Liver (tissue), 9 donors: ENCODE measurements around the gene CEACAM21. TPM values are rescaled to one million over a fixed set of nuclear protein-coding genes. Genes with fewer than 3 reads are reported as not detected.

Experiments
- DNase-seq: peaks from one replicate; pipeline ENCODE4 v3.0.0-alpha.2; 2017; ENCODE audit warnings: low spot score
- H3K27ac ChIP-seq, 2 donors: one replicate each; pipeline ENCODE4 v1.7.0; 2013; ENCODE audit warnings: inconsistent platforms in 2 of 2, low read length in 2 of 2, control low read depth in 1 of 2, low read depth in 1 of 2, mild to moderate bottlenecking in 1 of 2
- H3K27me3 ChIP-seq, 4 donors: one replicate each; pipeline versions ENCODE4 v1.6.1 to v1.7.0; 2013; ENCODE audit warnings: low read length in 3 of 4, inconsistent platforms in 1 of 4, mild to moderate bottlenecking in 1 of 4, moderate library complexity in 1 of 4; ENCODE audit not compliant: control insufficient read depth in 4 of 4, insufficient read depth in 4 of 4
- H3K36me3 ChIP-seq, 4 donors: one replicate each; pipeline versions ENCODE4 v1.6.1 to v1.7.0; 2013; ENCODE audit warnings: low read length in 3 of 4, mild to moderate bottlenecking in 3 of 4, low read depth in 1 of 4, moderate library complexity in 1 of 4; ENCODE audit not compliant: control insufficient read depth in 4 of 4, insufficient read depth in 3 of 4
- H3K4me1 ChIP-seq, 4 donors: one replicate each; pipeline versions ENCODE4 v1.6.1 to v1.7.0; 2013; ENCODE audit warnings: low read length in 3 of 4, mild to moderate bottlenecking in 3 of 4, moderate library complexity in 1 of 4; ENCODE audit not compliant: control insufficient read depth in 4 of 4, insufficient read depth in 4 of 4
- H3K4me3 ChIP-seq, 3 donors: one replicate each; pipeline versions ENCODE4 v1.6.1 to v1.7.0; 2013; ENCODE audit warnings: low read length in 3 of 3, control low read depth in 1 of 3, low read depth in 1 of 3, mild to moderate bottlenecking in 1 of 3
- H3K9ac ChIP-seq, 2 donors: one replicate each; pipeline ENCODE4 v1.7.0; 2013; ENCODE audit warnings: low read length in 2 of 2, mild to moderate bottlenecking in 2 of 2, moderate library complexity in 2 of 2, control low read depth in 1 of 2, low read depth in 1 of 2
- H3K9me3 ChIP-seq, 4 donors: one replicate each; pipeline versions ENCODE4 v1.6.1 to v1.7.0; 2013; ENCODE audit warnings: low read length in 3 of 4; ENCODE audit not compliant: control insufficient read depth in 4 of 4
- EGR1 ChIP-seq, 2 donors: IDR thresholded peaks; 2 replicates each; pipeline ENCODE4 v1.6.1; 2016 to 2018; ENCODE audit warnings: antibody characterized with exemption in 2 of 2, low read depth in 2 of 2
- FOXA1 ChIP-seq: IDR thresholded peaks from 2 replicates; pipeline ENCODE4 v1.6.1; 2016; ENCODE audit warnings: antibody characterized with exemption
- FOXA2 ChIP-seq: IDR thresholded peaks from 2 replicates; pipeline ENCODE4 v1.6.1; 2016; ENCODE audit warnings: antibody characterized with exemption
- GABPA ChIP-seq, 2 donors: IDR thresholded peaks in 1 of 2; conservative IDR thresholded peaks in 1 of 2; 2 replicates each; pipeline ENCODE4 v1.6.1; 2016; ENCODE audit warnings: antibody characterized with exemption in 2 of 2, mild to moderate bottlenecking in 1 of 2, moderate library complexity in 1 of 2
- HNF4A ChIP-seq, 2 donors: conservative IDR thresholded peaks; 2 replicates each; pipeline ENCODE4 v1.6.1; 2016; ENCODE audit warnings: antibody characterized with exemption in 2 of 2, mild to moderate bottlenecking in 2 of 2
- HNF4G ChIP-seq: IDR thresholded peaks from 2 replicates; pipeline ENCODE4 v1.6.1; 2016; ENCODE audit warnings: antibody characterized with exemption
- JUND ChIP-seq, 2 donors: IDR thresholded peaks; 2 replicates each; pipeline ENCODE4 v1.6.1; 2016; ENCODE audit warnings: antibody characterized with exemption in 2 of 2
- MAX ChIP-seq: IDR thresholded peaks from 2 replicates; pipeline ENCODE4 v1.6.1; 2016; ENCODE audit warnings: antibody characterized with exemption
- NR2F2 ChIP-seq: IDR thresholded peaks from 2 replicates; pipeline ENCODE4 v1.6.1; 2016; ENCODE audit warnings: antibody characterized with exemption
- RAD21 ChIP-seq, 2 donors: IDR thresholded peaks; 2 replicates each; pipeline ENCODE4 v1.6.1; 2016; ENCODE audit warnings: antibody characterized with exemption in 2 of 2, mild to moderate bottlenecking in 2 of 2
- REST ChIP-seq: IDR thresholded peaks from 2 replicates; pipeline ENCODE4 v1.6.1; 2016; ENCODE audit warnings: antibody characterized with exemption, mild to moderate bottlenecking
- RXRA ChIP-seq, 2 donors: IDR thresholded peaks; 2 replicates each; pipeline ENCODE4 v1.6.1; 2017 to 2018; ENCODE audit warnings: antibody characterized with exemption in 2 of 2, mild to moderate bottlenecking in 1 of 2
- SP1 ChIP-seq: IDR thresholded peaks from 2 replicates; pipeline ENCODE4 v1.6.1; 2018; ENCODE audit warnings: antibody characterized with exemption, mild to moderate bottlenecking
- TAF1 ChIP-seq: conservative IDR thresholded peaks from 2 replicates; pipeline ENCODE4 v1.6.1; 2016; ENCODE audit warnings: antibody characterized with exemption, mild to moderate bottlenecking
- YY1 ChIP-seq: IDR thresholded peaks from 2 replicates; pipeline ENCODE4 v1.6.1; 2016; ENCODE audit warnings: antibody characterized with exemption, mild to moderate bottlenecking
- WGBS: extraction: QIAGEN DNeasy Blood & Tissue Kit; methylation state at CpG from one replicate; pipeline ENCODE4 v1.1.7; 2013; 5-methylcytosine and 5-hydroxymethylcytosine counted together
- polyA plus RNA-seq, 2 donors: library from polyadenylated mRNA; stranded (reverse) in 1 of 2; unstranded in 1 of 2; fragments of 200-250 nt in 1 of 2; fragments of >200 nt in 1 of 2; fragmentation: Nextera tagmentation in 1 of 2; extraction: Ambion mirVana in 1 of 2; gene quantifications; one replicate each; pipeline versions ENCODE4 v1.2.1 to v1.2.3, GENCODE V29; 2013 to 2015
- total RNA-seq, 2 donors: library from RNA; depleted of rRNA; stranded (reverse); fragments of >200 nt; gene quantifications; one replicate each; pipeline ENCODE4 v1.2.3, GENCODE V29; 2014
- TF ChIP-seq, protein P1 (sequence below): fragments of 150-350 bp; IDR thresholded peaks from 2 replicates; pipeline ENCODE4 v1.5.1; 2017; ENCODE audit warnings: improper control_type of control experiment, low read depth, low read length; ENCODE audit not compliant: missing input control
- TF ChIP-seq, protein P2 (sequence below): IDR thresholded peaks from 2 replicates; pipeline ENCODE4 v1.6.1; 2016; ENCODE audit warnings: antibody characterized with exemption
- TF ChIP-seq, protein P3 (sequence below): IDR thresholded peaks from 2 replicates; pipeline ENCODE4 v1.6.1; 2016; ENCODE audit warnings: antibody characterized with exemption
- donor health status: healthy.
- donor health status: healthy.
- donor health status: healthy.
- donor health status: healthy.
- donor health status: healthy.

The CEACAM21 gene
- total and polyA plus RNA-seq, 4 donors, result 0.58 to 2.5 (median 1.8) TPM

GRCh38 chr19:41566001-41566400 is 10.0 kb upstream of the CEACAM21 start:
- Histone ChIP-seq H3K4me3 (no peak overlapping the region), H3K4me1 (peaks cover 0 to 4% (median 2%) of the 10 kb centered on the region in 4 donors), H3K36me3 (no peaks in the 10 kb centered on the region), H3K27ac (no peak overlapping the region), H3K9me3 (no peaks in the 10 kb centered on the region), H3K27me3 (peaks cover 0 to 8% (median 1%) of the 10 kb centered on the region in 4 donors), H3K9ac (no peak overlapping the region)
- DNase-seq, result no peak
- WGBS, result 36% methylated on average over 3 of the region's 3 CpGs
- TF ChIP-seq FOXA1 (no peak), FOXA2 (no peak), HNF4G (no peak), TAF1 (no peak), RAD21 (IDR thresholded peaks at IDR 0.05) (no peak), MAX (no peak), SP1 (no peak), RXRA (IDR thresholded peaks at IDR 0.05) (no peak), NR2F2 (no peak), REST (no peak), YY1 (no peak), GABPA (IDR thresholded peaks at IDR 0.05 in 1 of 2, conservative IDR thresholded peaks at IDR 0.05 in 1 of 2) (no peak), HNF4A (conservative IDR thresholded peaks at IDR 0.05) (no peak), EGR1 (IDR thresholded peaks at IDR 0.05; ENCODE audit: low read depth in 2 of 2) (no peak), JUND (IDR thresholded peaks at IDR 0.05) (no peak)
- TF ChIP-seq, protein P1, sequence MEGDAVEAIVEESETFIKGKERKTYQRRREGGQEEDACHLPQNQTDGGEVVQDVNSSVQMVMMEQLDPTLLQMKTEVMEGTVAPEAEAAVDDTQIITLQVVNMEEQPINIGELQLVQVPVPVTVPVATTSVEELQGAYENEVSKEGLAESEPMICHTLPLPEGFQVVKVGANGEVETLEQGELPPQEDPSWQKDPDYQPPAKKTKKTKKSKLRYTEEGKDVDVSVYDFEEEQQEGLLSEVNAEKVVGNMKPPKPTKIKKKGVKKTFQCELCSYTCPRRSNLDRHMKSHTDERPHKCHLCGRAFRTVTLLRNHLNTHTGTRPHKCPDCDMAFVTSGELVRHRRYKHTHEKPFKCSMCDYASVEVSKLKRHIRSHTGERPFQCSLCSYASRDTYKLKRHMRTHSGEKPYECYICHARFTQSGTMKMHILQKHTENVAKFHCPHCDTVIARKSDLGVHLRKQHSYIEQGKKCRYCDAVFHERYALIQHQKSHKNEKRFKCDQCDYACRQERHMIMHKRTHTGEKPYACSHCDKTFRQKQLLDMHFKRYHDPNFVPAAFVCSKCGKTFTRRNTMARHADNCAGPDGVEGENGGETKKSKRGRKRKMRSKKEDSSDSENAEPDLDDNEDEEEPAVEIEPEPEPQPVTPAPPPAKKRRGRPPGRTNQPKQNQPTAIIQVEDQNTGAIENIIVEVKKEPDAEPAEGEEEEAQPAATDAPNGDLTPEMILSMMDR, result no peak
- TF ChIP-seq, protein P2, sequence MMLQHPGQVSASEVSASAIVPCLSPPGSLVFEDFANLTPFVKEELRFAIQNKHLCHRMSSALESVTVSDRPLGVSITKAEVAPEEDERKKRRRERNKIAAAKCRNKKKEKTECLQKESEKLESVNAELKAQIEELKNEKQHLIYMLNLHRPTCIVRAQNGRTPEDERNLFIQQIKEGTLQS, result no peak
- TF ChIP-seq, protein P3, sequence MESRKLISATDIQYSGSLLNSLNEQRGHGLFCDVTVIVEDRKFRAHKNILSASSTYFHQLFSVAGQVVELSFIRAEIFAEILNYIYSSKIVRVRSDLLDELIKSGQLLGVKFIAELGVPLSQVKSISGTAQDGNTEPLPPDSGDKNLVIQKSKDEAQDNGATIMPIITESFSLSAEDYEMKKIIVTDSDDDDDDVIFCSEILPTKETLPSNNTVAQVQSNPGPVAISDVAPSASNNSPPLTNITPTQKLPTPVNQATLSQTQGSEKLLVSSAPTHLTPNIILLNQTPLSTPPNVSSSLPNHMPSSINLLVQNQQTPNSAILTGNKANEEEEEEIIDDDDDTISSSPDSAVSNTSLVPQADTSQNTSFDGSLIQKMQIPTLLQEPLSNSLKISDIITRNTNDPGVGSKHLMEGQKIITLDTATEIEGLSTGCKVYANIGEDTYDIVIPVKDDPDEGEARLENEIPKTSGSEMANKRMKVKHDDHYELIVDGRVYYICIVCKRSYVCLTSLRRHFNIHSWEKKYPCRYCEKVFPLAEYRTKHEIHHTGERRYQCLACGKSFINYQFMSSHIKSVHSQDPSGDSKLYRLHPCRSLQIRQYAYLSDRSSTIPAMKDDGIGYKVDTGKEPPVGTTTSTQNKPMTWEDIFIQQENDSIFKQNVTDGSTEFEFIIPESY, result no peak
